ENCODE results near the gene POLRMT.

The POLRMT gene

GRCh38 chr19:572743-573518, 60.4 kb downstream of the POLRMT start:
- DNase-seq (ENCODE audit: low read depth), result no peak
- H3K4me3 ChIP-seq (ENCODE audit: low read depth, low read length), result peak overlapping the region; percentile 97

GRCh38 chr19:572140-572742, 61.1 kb downstream of the POLRMT start, which contains the start of gene BSG:
Gene BSG (plus strand): TSS chr19:572596. CDS start chr19:572635, 39 bp downstream.
- DNase-seq (ENCODE audit: low read depth), result peak; percentile 88
- H3K4me3 ChIP-seq (ENCODE audit: low read depth, low read length), result peak within 1 kb of the TSS; percentile 97

DNA sequence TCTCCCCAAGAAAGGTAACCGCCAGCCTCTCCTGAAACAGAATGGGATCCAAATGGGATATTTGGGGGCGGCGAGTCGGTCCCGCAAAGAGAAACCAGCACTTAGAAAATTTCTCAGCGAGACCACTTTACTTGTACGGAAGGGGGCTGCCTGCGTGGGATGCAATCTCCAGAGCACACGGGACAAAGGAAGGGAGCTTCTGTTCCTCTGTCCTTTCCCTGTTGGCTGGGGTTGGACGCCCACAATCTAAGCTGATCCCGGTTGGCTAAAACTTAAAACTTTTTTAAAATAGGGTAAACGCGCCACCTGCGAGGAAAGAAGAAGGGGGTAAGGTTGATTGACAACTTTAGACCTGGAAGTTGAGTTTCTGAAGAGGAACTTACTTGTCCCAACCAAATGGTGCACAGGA, 61.8 kb downstream of the POLRMT start:
- DNase-seq (ENCODE audit: low read depth), result no peak
- H3K4me3 ChIP-seq (ENCODE audit: low read depth, low read length), result peak overlapping the region; percentile 97

- DNase-seq (ENCODE audit: low read depth), result no peak
- H3K4me3 ChIP-seq (ENCODE audit: low read depth, low read length), result peak overlapping the region; percentile 97
Measured at GRCh38 chr19:570937-571565, 62.3 kb downstream of the POLRMT start.

GRCh38 chr19:570251-570686, 63.1 kb downstream of the POLRMT start:
- no peak for DNase-seq (ENCODE audit: low read depth)
- H3K4me3 ChIP-seq (ENCODE audit: low read depth, low read length), result no peak overlapping the region

DNA sequence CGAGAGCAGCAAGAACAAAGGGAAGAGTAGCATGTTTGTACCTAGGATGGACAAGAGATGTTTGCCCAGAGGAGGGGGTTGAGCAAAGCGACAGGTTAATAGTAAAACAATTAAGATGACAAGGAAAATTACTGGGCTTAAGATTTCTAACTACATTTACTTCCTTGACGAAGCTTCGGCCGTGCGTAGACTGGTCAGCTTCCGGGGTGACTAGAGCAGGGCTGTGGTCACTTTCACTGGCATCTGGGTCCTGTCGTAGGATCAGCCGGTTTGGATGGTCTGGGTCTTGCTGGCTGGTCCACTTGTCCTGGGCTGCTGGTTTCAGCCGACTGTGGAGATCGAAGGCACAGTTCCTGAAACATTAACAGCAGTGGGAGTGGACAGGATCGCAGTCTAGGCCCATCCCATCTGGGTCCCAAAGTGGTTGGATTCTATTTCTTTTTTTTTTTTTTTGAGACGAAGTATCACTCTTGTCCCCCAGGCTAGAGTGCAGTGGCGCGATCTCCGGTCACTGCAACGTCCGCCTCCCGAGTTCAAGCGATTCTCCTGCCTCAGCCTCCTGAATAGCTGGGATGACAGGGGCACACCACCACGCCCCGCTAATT, 65.9 kb downstream of the POLRMT start:
- H3K4me3 ChIP-seq (ENCODE audit: low read depth, low read length), result no peak overlapping the region
- no peak for DNase-seq (ENCODE audit: low read depth)
